ENCODE results near the gene AMZ1.

The AMZ1 gene, protein sequence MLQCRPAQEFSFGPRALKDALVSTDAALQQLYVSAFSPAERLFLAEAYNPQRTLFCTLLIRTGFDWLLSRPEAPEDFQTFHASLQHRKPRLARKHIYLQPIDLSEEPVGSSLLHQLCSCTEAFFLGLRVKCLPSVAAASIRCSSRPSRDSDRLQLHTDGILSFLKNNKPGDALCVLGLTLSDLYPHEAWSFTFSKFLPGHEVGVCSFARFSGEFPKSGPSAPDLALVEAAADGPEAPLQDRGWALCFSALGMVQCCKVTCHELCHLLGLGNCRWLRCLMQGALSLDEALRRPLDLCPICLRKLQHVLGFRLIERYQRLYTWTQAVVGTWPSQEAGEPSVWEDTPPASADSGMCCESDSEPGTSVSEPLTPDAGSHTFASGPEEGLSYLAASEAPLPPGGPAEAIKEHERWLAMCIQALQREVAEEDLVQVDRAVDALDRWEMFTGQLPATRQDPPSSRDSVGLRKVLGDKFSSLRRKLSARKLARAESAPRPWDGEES

DNA sequence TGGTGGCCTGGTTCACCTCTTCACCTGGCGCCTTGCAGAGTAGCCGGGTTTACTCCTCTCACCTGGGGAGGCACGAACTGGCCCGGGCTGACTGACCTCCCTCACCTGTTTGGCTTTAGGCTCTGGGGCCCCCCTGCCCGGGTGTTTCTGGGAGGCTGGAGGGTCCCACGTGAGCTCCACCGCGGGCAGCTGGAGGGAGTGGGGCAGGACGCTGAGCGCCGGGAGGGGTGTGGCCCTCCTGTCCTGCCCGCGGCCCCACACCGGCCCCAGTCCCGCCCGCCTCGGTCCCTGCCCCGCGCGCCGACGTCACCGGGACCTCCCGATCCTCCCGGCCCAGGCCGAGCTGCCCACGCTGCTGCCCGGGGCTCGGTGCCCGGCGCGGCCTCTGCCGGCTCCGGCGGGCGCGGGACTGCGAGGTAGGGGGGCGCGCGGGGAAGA, at the start of gene AMZ1:
Gene AMZ1 (plus strand): TSS at position 322 of the 438 bp plus-strand sequence. CDS start 12,250 bp downstream, outside the sequence.
- H3K36me3 Mint-ChIP-seq (ENCODE audit: low read depth), result no peaks in the 10 kb centered on the region
- H3K27ac Mint-ChIP-seq, result no peak within 1 kb of the TSS
- H3K9me3 Mint-ChIP-seq, result no peaks in the 10 kb centered on the region
- DNase-seq, result peak; percentile 52
- H3K4me3 Mint-ChIP-seq, result peak within 1 kb of the TSS; percentile 54
- peaks cover 7% of the 10 kb centered on the region for H3K4me1 Mint-ChIP-seq
- H3K27me3 Mint-ChIP-seq (ENCODE audit: low read depth, poor library complexity), result peaks cover 78% of the 10 kb centered on the region
- TF ChIP-seq, protein P1, sequence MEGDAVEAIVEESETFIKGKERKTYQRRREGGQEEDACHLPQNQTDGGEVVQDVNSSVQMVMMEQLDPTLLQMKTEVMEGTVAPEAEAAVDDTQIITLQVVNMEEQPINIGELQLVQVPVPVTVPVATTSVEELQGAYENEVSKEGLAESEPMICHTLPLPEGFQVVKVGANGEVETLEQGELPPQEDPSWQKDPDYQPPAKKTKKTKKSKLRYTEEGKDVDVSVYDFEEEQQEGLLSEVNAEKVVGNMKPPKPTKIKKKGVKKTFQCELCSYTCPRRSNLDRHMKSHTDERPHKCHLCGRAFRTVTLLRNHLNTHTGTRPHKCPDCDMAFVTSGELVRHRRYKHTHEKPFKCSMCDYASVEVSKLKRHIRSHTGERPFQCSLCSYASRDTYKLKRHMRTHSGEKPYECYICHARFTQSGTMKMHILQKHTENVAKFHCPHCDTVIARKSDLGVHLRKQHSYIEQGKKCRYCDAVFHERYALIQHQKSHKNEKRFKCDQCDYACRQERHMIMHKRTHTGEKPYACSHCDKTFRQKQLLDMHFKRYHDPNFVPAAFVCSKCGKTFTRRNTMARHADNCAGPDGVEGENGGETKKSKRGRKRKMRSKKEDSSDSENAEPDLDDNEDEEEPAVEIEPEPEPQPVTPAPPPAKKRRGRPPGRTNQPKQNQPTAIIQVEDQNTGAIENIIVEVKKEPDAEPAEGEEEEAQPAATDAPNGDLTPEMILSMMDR (IDR thresholded peaks at IDR 0.05), result no peak

DNA sequence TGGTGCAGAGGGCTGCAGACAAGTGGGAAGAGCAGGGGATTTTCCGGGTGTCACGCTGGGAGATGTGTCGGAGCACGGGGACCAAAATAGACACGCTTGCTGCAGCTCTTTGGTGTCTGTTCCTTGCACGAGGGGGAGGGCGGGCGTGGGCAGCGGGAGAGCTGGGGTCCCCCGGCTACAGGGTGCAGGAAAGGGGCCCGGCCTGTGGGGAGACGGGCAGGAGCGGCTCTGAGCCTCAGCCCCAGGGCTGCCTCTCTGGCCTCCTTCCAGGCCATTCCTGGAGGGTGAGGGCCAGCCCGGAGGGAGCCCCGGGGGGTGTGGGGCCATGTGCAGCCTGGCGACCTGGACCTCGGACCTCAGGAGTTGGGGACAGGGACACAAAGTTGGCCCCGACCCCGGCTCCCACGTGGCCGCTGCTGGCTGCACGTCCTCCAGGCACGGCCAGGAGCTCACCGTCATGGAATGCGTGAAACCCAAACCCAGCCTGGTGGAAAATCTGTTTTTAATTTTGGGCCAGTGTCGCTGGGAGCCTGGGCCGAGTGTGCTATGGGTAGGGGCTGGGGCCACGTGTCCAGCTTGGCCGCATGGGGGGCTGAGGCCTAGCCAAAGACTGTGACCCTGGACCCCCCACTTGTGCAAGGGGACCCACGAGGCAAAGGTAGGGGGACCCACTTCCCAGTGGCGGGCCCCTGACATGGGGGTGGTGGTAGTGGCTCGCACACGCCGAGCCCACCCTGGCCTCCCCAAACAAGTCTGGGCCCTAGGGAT, 49.6 kb upstream of the AMZ1 start:
- H3K4me3 Mint-ChIP-seq, result no peak overlapping the region
- H3K36me3 Mint-ChIP-seq (ENCODE audit: low read depth), result no peaks in the 10 kb centered on the region
- H3K9me3 Mint-ChIP-seq, result no peaks in the 10 kb centered on the region
- H3K27ac Mint-ChIP-seq, result no peak overlapping the region
- no peaks in the 10 kb centered on the region for H3K27me3 Mint-ChIP-seq (ENCODE audit: low read depth, poor library complexity)
- DNase-seq, result no peak
- TF ChIP-seq, protein P1 (IDR thresholded peaks at IDR 0.05), result no peak
- peaks cover 47% of the 10 kb centered on the region for H3K4me1 Mint-ChIP-seq

DNA sequence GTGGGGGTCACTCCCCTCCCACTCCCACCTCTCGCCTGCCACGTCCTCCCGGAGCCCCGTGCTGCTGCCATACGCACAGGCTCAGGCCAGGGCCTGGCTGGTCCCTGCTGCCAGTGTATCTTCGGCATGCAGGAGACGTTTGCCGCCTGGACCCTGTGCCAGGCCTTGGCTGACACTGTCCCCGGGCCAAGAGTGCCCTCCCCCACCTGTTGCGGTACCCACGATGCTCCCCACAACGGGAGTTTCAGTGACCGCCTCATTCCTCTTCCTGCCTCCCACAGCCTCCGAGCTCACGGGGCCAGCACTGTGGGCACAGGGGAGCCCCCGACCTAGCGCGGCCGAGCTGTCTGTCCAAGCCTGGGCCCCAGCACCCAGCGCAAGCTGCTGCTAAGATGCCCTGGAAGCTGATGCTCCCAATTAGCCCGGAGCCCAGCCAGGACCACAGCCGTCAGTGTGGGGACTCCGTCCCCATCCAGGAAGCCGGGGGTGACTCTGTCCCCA, 48.8 kb upstream of the AMZ1 start:
- TF ChIP-seq, protein P1 (IDR thresholded peaks at IDR 0.05), result no peak
- Mint-ChIP-seq H3K9me3 (no peaks in the 10 kb centered on the region), H3K27ac (peak overlapping the region; percentile 32), H3K4me3 (no peak overlapping the region), H3K27me3 (ENCODE audit: low read depth, poor library complexity) (no peaks in the 10 kb centered on the region), H3K4me1 (peaks cover 47% of the 10 kb centered on the region), H3K36me3 (ENCODE audit: low read depth) (no peaks in the 10 kb centered on the region)
- no peak for DNase-seq

DNA sequence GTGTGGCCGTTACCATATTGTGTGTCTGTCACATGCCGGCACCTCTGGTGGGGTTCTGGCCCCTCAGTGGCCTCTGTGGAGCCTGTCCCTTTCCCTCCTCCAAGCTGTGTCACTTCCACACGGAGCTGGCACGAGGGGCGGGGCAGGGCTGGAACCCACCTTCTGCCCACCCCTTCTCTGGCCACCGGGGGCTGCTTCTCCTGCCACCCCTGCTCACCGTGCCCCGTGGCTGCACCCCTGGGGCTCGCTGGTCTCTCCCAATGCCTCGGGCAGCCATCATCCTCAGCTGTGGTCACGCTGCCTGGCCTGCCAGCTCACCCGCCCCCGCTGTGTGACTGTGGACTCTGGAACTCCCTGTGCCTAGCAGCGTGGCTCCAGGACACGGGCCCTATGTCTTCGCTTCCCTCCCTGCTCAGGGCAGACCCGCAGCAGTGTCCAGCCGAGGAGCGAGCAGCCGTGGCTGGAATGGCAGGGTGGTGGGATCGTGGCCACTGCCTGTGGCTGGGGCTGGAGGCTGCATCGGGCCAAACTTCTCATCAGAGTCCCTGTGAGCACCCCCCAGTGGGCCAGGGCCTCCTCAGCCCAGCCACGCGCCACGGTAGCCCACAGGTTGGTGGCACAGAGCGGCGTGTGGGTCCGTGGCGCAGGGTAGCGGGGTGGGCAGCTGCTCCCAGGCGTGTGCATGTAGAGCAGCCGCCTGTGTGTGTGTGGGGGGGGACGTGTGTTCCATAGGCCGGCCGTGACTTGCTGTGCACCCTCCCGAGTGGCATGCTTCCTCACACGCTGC, 48.1 kb upstream of the AMZ1 start:
- Mint-ChIP-seq H3K4me3 (no peak overlapping the region), H3K9me3 (no peaks in the 10 kb centered on the region), H3K36me3 (ENCODE audit: low read depth) (no peaks in the 10 kb centered on the region), H3K4me1 (peaks cover 53% of the 10 kb centered on the region), H3K27ac (peak overlapping the region; percentile 81), H3K27me3 (ENCODE audit: low read depth, poor library complexity) (no peaks in the 10 kb centered on the region)
- no peak for DNase-seq
- TF ChIP-seq, protein P1 (IDR thresholded peaks at IDR 0.05), result no peak

DNA sequence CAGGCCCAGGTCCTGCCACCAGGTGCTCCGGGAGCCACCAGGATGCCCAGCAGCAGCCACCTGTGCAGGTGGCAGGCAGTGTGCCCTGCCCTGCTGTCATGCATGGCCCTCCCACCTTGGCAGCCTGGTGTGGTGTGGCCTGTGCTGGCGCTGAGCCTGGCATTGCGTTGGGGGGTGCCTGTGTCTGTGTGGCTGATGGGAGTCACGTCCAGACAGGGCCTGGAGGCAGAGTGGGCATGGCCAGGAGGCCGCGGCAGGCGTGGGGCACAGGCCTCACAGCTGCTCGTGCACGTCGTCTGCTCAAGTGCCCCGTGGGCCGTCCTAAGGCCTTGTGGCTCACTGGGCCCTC, 47.5 kb upstream of the AMZ1 start:
- TF ChIP-seq, protein P1 (IDR thresholded peaks at IDR 0.05), result no peak
- no peak for DNase-seq
- Mint-ChIP-seq H3K4me1 (peaks cover 54% of the 10 kb centered on the region), H3K36me3 (ENCODE audit: low read depth) (no peaks in the 10 kb centered on the region), H3K4me3 (no peak overlapping the region), H3K27me3 (ENCODE audit: low read depth, poor library complexity) (no peaks in the 10 kb centered on the region), H3K27ac (peak overlapping the region; percentile 81), H3K9me3 (no peaks in the 10 kb centered on the region)

All from nephron progenitor cell (in vitro differentiated cells).